ENCODE data around the gene RYR1. TPM values are rescaled to one million over a fixed set of nuclear protein-coding genes. Genes with fewer than 3 reads are reported as not detected.

Gene RYR1
- total RNA-seq, result 4.5 and 7.4 TPM in 2 replicates

DNA sequence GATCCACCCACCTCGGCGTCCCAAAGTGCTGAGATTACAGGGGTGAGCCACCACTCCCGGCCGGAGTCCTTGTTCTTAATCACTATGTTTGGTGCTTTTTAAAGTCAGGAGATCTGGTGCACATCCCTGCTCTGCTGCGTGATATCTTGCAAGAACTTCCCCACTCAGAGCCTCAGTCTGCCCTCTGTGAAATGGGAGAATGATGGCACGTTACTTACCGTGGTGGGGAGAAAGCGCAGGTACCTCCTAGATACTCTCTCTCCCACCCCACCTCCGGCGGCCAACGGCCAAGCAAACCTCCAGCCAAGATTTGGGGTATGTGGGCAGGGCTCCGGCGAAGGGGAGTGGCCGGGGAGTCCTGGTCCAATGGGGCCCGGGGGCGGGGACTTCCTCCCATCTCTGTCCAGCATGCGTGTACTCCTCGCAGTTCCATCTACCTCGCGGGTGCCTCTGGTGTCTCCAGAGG is at the start of gene RYR1:
Gene RYR1 (plus strand): TSS at position 424 of the 466 bp plus-strand sequence. CDS start 139 bp downstream, outside the sequence.
- H3K36me3 ChIP-seq (ENCODE audit: control insufficient read depth, insufficient read depth, low read length), result no peaks in the 10 kb centered on the region
- no peak within 1 kb of the TSS for H3K4me3 ChIP-seq (ENCODE audit: low read depth, low read length)
- peaks cover 4% of the 10 kb centered on the region for H3K27me3 ChIP-seq (ENCODE audit: control insufficient read depth, insufficient read depth, low read length)
- TF ChIP-seq, protein P1, sequence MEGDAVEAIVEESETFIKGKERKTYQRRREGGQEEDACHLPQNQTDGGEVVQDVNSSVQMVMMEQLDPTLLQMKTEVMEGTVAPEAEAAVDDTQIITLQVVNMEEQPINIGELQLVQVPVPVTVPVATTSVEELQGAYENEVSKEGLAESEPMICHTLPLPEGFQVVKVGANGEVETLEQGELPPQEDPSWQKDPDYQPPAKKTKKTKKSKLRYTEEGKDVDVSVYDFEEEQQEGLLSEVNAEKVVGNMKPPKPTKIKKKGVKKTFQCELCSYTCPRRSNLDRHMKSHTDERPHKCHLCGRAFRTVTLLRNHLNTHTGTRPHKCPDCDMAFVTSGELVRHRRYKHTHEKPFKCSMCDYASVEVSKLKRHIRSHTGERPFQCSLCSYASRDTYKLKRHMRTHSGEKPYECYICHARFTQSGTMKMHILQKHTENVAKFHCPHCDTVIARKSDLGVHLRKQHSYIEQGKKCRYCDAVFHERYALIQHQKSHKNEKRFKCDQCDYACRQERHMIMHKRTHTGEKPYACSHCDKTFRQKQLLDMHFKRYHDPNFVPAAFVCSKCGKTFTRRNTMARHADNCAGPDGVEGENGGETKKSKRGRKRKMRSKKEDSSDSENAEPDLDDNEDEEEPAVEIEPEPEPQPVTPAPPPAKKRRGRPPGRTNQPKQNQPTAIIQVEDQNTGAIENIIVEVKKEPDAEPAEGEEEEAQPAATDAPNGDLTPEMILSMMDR (IDR thresholded peaks at IDR 0.05; ENCODE audit: insufficient read depth, low read length, severe bottlenecking), result no peak
- DNase-seq (ENCODE audit: low read depth), result peak; percentile 5
- no peak for FAIRE-seq

DNA sequence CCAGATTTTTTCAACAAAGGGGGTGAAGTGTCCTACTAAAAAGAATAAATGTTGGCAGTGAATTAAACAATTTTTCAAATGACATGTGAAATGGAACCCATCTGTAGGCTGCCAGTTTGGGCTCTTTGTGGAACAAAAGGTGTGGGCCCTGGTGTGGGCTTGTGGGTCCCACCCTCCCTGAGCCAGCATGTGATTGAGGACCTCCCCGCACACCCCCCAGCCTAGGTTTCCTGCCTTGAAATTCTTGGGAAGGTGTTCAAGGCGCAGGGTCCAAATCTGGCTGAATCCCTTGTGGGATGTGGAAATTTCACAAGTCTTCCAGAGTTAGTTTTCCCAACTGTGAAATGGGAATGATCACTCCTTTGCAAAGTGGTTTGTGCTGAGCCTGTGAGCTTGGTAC is 49.7 kb upstream of the RYR1 start:
- no peak for FAIRE-seq
- DNase-seq (ENCODE audit: low read depth), result no peak
- Histone ChIP-seq H3K27me3 (ENCODE audit: control insufficient read depth, insufficient read depth, low read length) (no peaks in the 10 kb centered on the region), H3K4me3 (ENCODE audit: low read depth, low read length) (no peak overlapping the region), H3K36me3 (ENCODE audit: control insufficient read depth, insufficient read depth, low read length) (peaks cover 25% of the 10 kb centered on the region)
- TF ChIP-seq, protein P1 (IDR thresholded peaks at IDR 0.05; ENCODE audit: insufficient read depth, low read length, severe bottlenecking), result no peak

DNA sequence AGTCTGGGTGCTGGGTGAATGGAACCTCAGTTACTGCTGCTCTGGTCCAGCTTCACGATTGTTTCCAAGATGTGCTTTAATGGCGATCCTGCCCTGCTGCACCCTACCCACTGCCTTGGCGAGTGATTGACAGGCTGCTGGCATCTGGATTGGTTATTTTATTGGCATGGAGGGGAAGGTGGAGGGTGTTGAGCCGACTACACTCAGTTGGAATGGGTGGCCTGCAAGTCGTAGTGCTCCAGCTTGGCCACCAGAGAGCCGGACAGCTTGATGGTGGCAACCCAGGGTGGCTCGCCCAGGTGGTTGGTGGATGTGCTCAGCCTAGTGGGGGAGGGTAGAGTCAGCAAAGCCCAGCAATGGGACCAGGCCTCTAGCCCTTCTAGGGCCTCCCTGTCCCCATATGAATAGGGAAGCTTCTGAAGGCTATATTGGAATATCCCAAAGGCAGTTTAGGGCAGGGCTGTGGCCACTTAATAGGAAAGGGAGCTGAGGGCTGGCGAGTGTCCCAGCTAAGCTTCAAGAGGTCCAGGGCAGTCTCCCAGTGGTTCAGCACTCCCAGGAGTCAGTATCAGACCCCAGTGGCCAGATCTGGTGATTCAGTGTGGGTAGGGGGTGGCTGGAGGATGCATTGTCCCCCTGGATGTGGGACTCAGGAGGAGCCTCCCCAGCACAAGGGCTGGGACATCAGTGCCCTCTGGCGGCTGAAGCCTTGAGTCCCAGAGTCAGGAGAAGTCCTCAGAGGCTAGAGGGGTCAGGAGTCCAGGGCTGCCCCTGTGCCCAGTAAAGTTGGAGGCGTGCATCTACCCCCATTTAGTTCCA is 49.1 kb upstream of the RYR1 start:
- Histone ChIP-seq H3K27me3 (ENCODE audit: control insufficient read depth, insufficient read depth, low read length) (no peaks in the 10 kb centered on the region), H3K4me3 (ENCODE audit: low read depth, low read length) (no peak overlapping the region), H3K36me3 (ENCODE audit: control insufficient read depth, insufficient read depth, low read length) (peaks cover 20% of the 10 kb centered on the region)
- FAIRE-seq (no peak), DNase-seq (ENCODE audit: low read depth) (no peak)
- TF ChIP-seq, protein P1 (IDR thresholded peaks at IDR 0.05; ENCODE audit: insufficient read depth, low read length, severe bottlenecking), result peak; percentile 70

DNA sequence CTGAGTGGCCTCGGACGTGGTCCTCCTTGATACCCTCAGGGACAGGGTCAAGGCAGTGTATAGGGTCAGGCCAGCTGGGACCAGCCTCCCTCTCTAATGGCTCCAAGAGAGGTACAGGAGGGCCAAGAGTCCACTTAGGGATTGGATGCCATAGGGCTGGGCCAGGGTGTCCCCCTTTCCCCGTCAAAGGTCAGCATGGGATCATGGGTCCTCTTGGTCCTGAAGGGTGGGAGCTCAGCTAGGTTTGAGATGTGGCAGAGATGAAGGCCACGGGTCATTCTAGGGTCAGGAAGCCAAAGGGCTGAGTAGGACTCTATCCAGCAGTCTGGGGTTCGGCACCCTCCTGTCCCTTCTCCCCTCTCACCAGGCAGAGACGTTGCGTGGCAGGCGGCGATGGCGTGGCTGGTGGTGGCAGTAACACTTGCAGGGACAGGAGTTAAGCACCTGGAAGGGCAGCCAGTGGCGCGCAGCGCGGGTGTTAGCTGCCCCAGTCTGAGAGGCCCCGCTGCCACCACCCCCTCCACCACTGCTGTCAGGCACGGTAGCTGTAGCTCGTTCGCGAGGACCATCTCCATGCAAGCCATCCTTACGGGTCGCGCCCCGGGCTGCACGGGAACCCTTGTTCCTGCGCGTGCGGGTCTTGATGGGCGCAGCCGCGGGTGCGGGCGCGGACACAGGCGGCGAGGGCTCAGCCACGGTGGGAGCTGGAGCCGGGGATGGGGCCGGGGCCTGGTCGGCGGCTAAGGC is 48.3 kb upstream of the RYR1 start:
- DNase-seq (ENCODE audit: low read depth) (no peak), FAIRE-seq (peak; percentile 68)
- H3K4me3 ChIP-seq (ENCODE audit: low read depth, low read length), result no peak overlapping the region
- TF ChIP-seq, protein P1 (IDR thresholded peaks at IDR 0.05; ENCODE audit: insufficient read depth, low read length, severe bottlenecking), result no peak
- H3K36me3 ChIP-seq (ENCODE audit: control insufficient read depth, insufficient read depth, low read length), result peaks cover 18% of the 10 kb centered on the region
- no peaks in the 10 kb centered on the region for H3K27me3 ChIP-seq (ENCODE audit: control insufficient read depth, insufficient read depth, low read length)

DNA sequence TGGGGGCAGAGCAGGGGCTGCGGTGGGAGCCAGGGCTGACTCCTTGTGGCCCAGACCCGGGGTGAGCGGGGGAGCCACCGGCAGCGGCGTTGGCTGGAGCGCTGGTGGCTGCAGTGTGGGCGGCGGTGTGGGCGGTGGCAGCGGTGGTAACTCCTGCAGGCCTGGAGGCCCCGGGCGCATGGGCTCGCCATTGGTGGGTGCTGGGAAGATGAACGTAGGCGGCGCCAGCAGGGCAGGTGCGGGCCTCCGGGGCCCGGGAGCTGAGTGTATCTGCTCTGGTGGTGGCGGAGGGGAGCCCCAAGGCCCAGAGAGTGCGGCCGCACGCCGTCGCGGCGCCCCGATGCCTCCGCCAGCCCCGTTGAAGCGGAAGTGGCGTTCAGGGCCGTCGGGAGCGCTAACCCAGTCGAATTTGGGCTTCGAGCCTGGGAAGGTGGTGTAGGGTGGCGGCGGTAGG is 47.7 kb upstream of the RYR1 start:
- no peak for DNase-seq (ENCODE audit: low read depth)
- H3K36me3 ChIP-seq (ENCODE audit: control insufficient read depth, insufficient read depth, low read length), result peaks cover 18% of the 10 kb centered on the region
- H3K4me3 ChIP-seq (ENCODE audit: low read depth, low read length), result no peak overlapping the region
- no peaks in the 10 kb centered on the region for H3K27me3 ChIP-seq (ENCODE audit: control insufficient read depth, insufficient read depth, low read length)
- TF ChIP-seq, protein P1 (IDR thresholded peaks at IDR 0.05; ENCODE audit: insufficient read depth, low read length, severe bottlenecking), result no peak
- FAIRE-seq, result no peak

Measured in bronchial epithelial cell (primary cell).